DMS114 treated with DMSO at 0.1 percent for 48 hours (cell line): ENCODE data around the gene TPSAB1.
"Not testable (repeated sequence)": the region's sequence is repeated elsewhere in the genome, so short reads cannot be mapped to it uniquely, and the experiment has no call there.

ENCODE experiments used
- DNase-seq: peaks from one replicate; lab custom pipeline; 2025; ENCODE audit not compliant: unreplicated experiment; lab: John Stamatoyannopoulos, UW

Gene TPSAB1

DNA sequence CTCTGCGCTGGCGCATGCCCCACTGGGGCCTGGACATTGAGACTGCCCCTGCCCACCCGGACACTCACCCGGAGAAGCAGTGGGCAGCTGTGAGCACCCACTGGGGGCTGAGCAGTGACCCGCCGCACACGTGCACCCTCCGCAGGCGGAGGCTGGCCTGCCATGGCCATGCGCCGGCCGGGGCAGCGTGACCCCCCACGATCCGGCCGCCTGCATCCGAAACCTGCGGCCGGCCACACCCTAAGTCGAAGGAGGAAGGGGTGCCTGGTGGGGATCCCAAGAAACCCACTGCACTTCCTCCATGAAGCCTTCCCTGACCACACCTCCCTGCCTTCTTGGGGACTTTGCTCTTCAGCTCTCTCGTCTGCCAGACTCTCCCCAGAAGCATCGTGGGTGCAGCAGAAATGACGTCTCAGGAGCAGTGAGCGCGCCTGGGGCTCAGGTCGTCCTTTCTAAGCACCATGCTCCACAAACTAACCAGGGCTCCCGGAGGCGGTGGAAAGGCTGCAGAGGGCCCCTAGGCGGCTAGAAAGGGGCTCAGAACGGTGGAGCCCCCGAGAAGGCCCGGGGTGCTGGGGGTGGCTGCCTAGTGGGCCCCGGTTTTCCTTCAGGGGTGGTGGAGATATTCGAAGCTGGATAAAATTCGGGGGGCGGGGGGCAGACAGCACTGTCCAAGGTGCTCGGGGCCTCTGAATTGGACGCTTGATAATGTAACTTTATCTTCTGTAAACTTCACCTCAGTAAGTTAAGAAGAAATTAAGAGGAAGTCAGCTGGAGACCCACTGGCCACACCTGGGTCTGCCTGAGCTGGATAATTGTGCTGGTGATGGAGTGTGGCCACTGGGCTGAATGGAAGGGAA, 16.9 kb upstream of the TPSAB1 start:
- no peak for DNase-seq

DNA sequence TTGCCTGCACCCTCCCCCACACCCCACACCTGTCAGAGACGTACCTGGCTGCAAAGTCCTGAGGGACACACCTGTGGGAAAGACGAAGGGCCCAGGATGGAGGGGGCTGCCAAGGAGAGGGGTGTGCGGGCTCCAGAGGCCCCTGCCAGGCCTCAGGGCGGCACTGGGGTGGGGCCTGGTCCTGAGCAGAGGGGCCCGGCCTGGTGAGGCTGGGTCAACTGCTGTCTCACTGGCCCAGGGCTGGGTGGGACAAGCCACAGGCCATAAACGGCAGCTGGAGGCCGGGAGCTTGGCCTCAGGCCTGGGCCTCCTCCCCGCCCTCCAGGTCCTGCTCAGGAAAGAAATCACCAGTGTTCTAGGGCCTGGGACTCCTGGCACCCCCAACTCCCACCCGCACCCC, 15.9 kb upstream of the TPSAB1 start:
- no peak for DNase-seq

DNA sequence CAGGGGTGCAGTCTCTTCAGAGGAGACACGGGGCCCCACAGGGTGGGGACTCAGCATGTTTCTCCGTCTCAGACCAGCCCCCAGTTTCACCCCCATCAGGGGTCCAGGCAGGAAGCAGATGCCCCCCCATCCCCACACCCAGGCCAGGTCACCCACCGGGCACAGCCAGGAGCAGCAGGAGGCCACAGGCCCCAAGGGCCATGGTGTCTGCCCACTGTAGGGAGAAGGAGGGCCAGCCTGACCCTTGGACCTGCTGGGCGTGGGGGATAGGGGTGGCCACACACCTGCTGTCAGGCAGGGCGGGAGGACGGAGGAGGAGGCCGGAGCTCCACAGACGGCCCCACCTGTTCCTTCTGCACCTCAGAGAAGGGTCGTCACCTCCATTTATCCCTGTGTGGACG, 15.5 kb upstream of the TPSAB1 start, which contains the start of gene TPSG1:
Gene TPSG1, minus strand, starts transcription at position 218 of the 401 bp plus-strand sequence. Its CDS starts 16 bp downstream, at position 202.
- DNase-seq: no peak

DNA sequence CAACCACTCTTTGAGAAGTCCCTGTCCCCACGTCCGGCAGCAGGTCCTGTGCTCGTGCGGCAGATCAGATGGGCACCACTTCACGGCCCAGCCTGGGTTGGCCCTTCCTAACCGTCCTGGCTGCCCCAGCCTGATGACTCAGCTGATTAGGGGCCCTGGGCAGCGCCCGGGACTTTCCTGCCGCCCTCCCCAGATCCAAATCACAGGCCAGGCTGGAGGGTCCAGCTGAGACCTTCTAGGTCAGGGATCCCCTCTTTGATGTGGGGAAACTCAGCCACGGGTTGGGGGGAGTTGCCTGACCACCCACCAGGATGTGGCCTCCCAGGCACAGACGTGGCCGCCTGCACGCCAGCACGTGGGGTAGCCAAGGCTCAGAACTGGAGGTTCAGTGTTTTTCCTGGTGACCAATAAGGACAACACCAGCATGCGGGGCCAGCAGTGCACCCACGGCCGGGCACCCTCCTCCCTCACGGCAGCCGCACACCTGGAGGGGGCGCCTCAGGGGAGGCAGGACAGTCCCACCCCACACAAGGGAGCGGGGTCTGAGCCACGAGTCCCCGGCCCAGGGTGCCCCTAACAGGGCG, 14.7 kb upstream of the TPSAB1 start:
- not testable (repeated sequence) for DNase-seq

DNA sequence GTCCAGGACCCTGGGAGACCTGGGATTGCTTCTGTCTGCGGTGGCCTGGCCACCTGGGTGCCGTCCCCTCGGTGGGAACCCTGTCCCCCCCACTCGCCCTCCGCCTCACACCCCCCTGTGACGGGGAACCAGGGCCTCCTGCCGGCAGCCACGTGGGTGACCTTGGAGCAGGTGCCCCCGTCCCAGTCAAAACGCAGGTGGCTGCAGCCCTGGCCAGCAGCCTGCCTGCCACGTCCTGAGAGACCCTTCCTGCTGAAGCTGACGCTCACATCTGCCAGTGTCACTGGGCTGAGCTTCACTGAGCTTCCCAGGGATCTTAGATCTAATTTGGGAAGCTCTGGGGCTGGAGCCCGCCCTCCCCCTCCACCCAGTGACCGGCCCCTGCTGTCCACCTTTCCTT, 13.8 kb upstream of the TPSAB1 start:
- not testable (repeated sequence) for DNase-seq

DNA sequence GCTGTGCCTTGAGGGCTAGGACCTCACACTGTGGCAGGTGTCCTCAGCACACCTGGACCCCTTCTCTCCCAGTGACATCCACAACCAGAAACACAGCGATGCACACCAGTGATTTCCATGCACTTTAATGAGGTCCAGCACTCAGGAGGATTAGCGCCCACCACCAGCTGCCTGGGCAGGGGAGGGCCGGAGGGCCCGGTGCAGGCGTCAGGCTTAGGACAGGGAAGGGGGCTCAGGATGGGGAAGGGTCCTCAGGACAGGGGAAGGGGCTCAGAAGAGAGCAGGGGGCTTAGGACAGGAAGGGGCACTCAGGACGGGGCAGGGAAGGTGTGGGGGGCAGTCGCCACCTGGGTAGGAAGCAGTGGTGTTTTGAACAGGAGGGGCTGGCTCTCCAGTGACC, 12.3 kb upstream of the TPSAB1 start:
- DNase-seq: not testable (repeated sequence)

DNA sequence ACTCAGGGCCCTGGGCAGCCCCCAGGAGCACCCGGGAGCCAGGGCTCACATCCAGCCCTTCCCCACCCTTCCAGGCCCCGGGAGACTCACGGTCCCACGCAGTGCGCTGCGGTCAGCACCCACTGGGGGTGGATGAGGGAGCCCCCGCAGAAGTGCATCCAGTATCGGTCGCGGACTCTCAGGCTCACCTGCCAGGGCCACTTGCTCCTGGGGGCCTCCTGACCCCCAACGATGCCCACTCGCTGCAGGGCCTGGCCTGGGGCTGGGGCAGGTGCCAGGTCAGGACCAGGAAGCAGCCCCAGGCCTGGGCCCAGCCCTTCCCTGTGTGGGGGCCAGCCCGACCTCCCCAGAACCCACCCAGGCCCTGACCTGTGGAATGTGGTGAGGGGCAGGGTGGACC, 11.0 kb upstream of the TPSAB1 start:
- DNase-seq: not testable (repeated sequence)

DNA sequence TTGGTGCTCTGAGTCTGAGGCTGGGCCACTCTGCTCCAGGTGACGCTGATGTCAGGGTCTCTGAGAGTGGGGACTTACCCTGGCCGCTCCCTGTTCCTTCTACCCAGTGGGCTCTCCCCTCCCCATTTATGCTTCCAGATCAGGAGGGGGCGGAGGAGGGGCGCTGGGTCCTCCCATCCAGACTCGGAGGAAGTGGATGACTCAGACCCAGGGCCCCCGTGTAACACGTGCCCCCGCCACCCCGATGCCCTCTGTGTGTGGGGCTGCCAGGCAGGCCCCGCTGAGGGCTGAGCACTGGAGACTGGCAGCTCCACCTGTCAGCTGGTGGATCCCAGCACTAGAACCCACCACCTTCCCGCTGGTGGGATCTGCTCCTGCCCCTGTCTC, 10.4 kb upstream of the TPSAB1 start, which contains the start of gene TPSB2:
Gene TPSB2, minus strand, starts transcription at position 101 of the 387 bp plus-strand sequence. CDS start 233 bp downstream, outside the sequence.
- not testable (repeated sequence) for DNase-seq

DNA sequence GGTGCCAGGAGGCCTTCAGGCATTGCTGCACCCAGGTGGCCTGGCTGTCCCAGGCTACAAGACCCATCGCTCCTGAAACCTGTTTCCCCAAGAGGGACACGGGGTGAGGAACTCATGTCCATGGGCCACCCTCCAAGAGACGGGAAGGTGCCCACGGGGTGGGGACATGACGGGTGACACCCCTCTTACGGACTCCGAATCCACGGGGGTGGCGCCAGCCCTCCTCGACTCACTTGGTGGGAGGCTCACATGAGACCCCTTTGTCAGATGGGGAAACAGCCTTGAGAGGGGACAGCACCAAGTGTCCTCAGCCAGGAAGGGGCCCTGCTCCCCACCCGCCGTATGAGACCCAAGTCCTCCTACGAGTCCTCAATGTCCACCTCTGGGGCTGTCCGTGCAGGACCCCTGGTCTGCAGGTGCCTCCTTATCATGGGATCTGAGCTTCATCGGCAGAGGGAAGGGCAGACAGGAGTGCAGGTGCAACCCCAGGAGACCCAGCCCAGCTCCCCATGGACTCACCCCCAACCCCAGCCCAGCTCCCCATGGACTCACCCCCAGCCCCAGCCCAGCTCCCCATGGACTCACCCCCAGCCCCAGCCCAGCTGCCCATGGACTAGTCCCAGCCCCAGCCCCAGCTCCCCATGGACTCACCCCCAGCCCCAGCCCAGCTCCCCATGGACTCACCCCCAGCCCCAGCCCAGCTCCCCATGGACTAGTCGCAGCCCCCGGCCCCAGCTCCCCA, 9.9 kb upstream of the TPSAB1 start:
- DNase-seq: not testable (repeated sequence)

DNA sequence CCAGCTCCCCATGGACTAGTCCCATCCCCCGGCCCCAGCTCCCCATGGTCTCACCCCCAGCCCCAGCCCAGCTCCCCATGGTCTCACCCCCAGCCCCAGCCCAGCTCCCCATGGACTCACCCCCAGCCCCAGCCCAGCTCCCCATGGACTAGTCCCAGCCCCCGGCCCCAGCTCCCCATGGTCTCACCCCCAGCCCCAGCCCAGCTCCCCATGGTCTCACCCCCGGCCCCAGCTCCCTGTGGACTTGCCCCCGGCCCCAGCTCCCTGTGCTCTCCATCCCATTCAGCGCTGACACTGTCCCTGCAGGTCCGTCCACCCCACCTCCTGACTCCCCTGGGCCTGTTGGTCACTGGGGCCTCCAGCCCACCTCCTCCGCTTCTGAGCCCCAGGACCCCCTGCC, 9.2 kb upstream of the TPSAB1 start:
- not testable (repeated sequence) for DNase-seq

DNA sequence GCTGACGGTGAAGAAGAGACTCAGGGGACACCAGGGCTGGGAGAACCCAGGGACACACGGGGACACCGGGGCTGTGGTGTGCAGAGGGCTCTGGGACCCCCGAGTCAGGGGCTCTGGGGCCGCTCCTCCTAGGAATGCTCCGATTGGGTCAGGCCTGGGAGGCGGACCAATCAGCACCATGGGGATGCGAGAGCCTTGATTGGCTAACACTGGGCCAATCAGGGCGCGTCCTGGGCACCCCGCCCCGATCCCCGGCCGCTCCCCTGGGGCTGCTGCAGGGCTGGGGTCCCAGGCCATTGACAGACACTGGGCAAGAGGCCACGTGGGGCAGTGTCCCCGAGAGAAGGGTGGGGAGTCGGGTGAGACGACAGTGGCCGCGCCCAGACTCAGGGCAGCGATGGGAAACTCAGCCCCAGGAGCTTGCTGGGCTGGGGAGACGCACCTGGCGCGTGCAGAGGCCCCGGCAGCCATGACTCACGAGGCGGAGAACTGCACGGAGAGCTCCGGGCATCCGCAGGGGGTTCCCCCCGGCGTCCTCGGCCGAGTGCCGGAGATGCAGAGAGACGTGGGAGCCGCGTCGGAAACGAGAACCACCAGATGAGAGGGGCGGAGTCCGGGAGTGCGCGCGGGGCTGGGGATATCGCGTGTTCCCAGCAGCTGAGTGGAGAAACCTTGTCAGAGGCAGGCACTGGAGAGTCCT, 8.3 kb upstream of the TPSAB1 start:
- DNase-seq: not testable (repeated sequence)

DNA sequence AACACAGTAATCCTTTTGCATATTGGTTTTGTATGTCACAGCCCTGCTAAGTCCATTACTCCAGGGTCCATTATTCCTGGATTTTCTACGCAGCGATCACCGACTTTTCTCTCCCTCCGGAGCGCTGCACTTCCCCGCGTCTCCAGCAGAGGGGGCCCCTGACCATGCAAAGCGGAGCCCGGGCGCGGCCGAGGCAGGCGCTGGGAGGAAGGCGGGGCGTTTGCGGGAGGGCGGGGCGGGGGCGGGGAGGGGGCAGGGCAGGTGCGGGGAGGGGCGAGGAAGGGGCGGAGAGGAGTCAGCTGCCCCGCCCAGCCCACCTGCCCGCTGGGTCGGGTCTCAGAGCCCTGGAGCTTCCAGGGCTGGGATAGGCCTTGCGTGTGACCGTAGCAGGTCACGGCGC, 3.8 kb upstream of the TPSAB1 start:
- DNase-seq: not testable (repeated sequence)

DNA sequence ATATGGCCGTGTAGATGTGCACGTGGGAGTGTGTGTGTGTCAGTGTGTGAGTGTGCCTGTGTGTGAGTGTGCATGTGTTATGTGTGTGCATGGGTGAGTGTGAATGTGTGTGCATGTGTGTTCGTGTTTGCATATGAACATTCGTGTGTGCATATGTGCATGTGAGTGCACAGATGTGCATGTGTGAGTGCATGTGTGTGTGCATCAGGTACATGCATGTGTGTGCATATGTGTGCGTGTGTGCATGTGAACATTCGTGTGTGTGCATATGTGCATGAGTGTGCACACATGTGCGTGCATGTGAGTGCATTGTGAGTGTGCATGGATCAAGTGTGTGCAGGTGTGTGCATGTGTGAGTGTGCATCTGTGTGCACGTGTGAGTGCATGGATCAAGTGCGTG, 2.5 kb upstream of the TPSAB1 start:
- DNase-seq: no peak

DNA sequence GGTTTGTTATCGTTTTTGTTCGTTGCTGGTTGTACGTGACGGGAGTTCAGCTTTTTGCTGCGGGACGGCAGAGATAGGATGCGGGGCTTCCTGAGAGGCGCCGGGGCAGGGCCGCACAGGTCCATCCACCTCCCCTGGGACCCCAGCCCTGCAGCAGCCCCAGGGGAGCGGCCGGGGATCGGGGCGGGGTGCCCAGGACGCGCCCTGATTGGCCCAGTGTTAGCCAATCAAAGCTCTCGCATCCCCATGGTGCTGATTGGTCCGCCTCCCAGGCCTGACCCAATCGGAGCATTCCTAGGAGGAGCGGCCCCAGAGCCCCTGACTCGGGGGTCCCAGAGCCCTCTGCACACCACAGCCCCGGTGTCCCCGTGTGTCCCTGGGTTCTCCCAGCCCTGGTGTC, 1.6 kb upstream of the TPSAB1 start:
- DNase-seq: not testable (repeated sequence)

DNA sequence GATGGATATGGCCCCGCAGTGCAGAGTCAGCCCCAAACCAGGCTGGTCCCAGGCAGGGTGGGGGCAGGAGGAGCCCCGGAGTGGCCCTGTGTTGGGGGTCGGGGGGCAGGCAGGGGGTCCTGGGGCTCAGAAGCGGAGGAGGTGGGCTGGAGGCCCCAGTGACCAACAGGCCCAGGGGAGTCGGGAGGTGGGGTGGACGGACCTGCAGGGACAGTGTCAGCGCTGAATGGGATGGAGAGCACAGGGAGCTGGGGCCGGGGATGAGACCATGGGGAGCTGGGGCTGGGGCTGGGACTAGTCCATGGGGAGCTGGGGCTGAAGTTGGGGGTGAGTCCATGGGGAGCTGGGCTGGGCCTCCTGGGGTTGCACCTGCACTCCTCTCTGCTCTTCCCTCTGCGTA, 930 bp upstream of the TPSAB1 start:
- not testable (repeated sequence) for DNase-seq

DNA sequence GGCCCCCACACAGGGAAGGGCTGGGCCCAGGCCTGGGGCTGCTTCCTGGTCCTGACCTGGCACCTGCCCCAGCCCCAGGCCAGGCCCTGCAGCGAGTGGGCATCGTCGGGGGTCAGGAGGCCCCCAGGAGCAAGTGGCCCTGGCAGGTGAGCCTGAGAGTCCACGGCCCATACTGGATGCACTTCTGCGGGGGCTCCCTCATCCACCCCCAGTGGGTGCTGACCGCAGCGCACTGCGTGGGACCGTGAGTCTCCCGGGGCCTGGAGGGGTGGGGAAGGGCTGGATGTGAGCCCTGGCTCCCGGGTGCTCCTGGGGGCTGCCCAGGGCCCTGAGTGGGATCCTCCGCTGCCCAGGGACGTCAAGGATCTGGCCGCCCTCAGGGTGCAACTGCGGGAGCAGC, 576 bp downstream of the TPSAB1 start:
- DNase-seq: not testable (repeated sequence)

DNA sequence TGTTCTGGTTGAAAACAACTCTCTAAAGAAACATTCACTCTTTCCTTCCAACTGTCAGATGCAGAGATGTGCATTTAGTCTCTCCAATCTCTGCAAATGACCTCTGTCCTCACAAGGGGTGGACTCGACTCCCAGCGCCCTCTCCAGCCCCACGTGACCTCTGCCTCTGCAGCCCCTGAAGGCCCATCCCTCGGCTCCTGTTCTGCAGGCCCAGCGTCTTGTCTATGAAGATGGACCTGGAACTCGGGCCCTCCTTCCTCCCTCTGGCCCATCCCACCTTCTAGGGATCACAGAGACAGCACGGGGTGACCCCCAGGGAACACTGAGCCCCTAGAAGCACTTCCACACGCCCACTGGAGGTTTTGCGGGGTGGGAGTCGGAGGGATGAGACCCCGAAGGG, 2.9 kb downstream of the TPSAB1 start:
- not testable (repeated sequence) for DNase-seq

DNA sequence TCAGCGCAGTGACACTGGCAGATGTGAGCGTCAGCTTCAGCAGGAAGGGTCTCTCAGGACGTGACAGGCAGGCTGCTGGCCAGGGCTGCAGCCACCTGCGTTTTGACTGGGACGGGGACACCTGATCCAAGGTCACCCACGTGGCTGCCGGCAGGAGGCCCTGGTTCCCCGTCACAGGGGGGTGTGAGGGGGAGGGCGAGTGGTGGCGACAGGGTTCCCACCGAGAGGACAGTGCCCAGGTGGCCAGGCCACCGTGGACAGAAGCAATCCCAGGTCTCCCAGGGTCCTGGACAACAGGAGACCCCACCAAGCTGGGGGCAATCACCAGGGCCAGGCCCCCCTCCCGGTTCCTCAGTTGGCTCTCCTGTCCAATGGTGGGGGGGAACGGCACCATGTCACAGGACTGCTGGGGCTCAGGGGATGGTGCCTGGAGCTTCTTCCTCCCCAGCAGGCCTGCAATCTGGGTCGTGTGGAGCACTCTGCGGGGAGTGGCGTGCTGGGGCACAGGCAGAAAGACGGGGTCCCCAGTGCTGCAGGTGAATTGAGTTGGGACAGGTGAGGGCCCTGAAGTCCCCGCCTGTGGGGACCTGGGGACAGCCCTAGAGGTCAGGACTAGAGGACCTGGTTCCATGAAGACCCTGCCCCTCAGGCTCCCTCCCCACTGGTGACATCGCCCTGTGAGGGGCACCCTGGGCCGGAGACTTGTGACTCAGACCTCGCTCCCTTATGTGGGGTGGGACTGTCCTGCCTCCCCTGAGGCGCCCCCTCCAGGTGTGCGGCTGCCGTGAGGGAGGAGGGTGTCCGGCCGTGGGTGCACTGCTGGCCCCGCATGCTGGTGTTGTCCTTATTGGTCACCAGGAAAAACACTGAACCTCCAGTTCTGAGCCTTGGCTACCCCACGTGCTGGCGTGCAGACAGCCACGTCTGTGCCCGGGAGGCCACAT, 3.7 kb downstream of the TPSAB1 start:
- not testable (repeated sequence) for DNase-seq

DNA sequence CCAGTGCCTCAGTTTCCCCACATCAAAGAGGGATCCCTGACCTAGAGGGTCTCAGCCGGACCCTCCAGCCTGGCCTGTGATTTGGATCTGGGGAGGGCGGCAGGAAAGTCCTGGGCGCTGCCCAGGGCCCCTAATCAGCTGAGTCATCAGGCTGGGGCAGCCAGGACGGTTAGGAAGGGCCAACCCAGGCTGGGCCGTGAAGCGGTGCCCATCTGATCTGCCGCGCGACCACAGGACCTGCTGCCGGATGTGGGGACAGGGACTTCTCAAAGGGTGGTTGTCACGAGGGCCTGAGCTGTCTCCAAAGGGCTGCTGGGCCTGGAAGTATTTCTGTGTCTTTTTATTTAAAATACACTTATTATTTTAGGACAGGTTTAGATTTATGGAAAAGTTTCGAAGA, 4.4 kb downstream of the TPSAB1 start:
- DNase-seq: no peak
